Heart right ventricle (tissue), 16 donors: ENCODE results near the gene UPK2. TPM values are rescaled to one million over a fixed set of nuclear protein-coding genes. Genes with fewer than 3 reads are reported as not detected.
"Not testable (repeated sequence)": the region's sequence is repeated elsewhere in the genome, so short reads cannot be mapped to it uniquely, and the experiment has no call there.

ENCODE experiments used
- ATAC-seq, 8 donors: fragments of 200-7000 bp; cut with Tn5 transposase; one replicate each; pipeline ENCODE4 v1.9.1; 2020; ENCODE audit warnings: mild to moderate bottlenecking in 8 of 8, moderate library complexity in 8 of 8, moderate number of reproducible peaks in 1 of 8
- DNase-seq, 2 donors: peaks; one replicate each; pipeline ENCODE4 v3.0.0-alpha.2; 2020
- H3K27ac ChIP-seq, 10 donors: fragments of 200-600 bp; sonication (generic) in 2 of 10; one replicate each; pipeline versions ENCODE4 v1.5.0 to v1.8.0; 2020 to 2022; ENCODE audit warnings: mild to moderate bottlenecking in 3 of 10
- H3K27me3 ChIP-seq, 7 donors: fragments of 200-600 bp; one replicate each; pipeline ENCODE4 v1.8.0; 2021 to 2022; ENCODE audit warnings: mild to moderate bottlenecking in 2 of 7
- H3K36me3 ChIP-seq, 9 donors: fragments of 200-600 bp; sonication (generic) in 1 of 9; one replicate each; pipeline versions ENCODE4 v1.5.0 to v1.8.0; 2020 to 2022; ENCODE audit warnings: mild to moderate bottlenecking in 2 of 9
- H3K4me1 ChIP-seq, 9 donors: fragments of 200-600 bp; sonication (generic) in 1 of 9; one replicate each; pipeline versions ENCODE4 v1.5.0 to v1.8.0; 2020 to 2022; ENCODE audit warnings: mild to moderate bottlenecking in 4 of 9
- H3K4me3 ChIP-seq, 10 donors: fragments of 200-600 bp; sonication (generic) in 2 of 10; one replicate each; pipeline versions ENCODE4 v1.5.0 to v1.8.0; 2020 to 2022; ENCODE audit warnings: mild to moderate bottlenecking in 7 of 10, moderate library complexity in 2 of 10
- H3K9me3 ChIP-seq, 11 donors: fragments of 200-600 bp in 10 of 11; sonication (generic) in 2 of 11; one replicate each; pipeline versions ENCODE4 v1.5.0 to v1.8.0; 2013 to 2022; ENCODE audit warnings: mild to moderate bottlenecking in 2 of 11, control low read depth in 1 of 11, moderate library complexity in 1 of 11
- CTCF ChIP-seq, 9 donors: fragments of 200-600 bp; sonication (generic) in 2 of 9; IDR thresholded peaks; one replicate each; pipeline versions ENCODE4 v1.5.0 to v1.8.0; 2021 to 2022; ENCODE audit warnings: antibody characterized with exemption in 9 of 9, mild to moderate bottlenecking in 5 of 9, moderate library complexity in 1 of 9
- WGBS, 2 donors: extraction: QIAGEN DNeasy Blood & Tissue Kit; methylation state at CpG; one replicate each; pipeline ENCODE4 v1.1.7; 2013; ENCODE audit warnings: inconsistent platforms in 1 of 2; 5-methylcytosine and 5-hydroxymethylcytosine counted together
- intact Hi-C, 10 donors: fragments of 100-400 bp; cut with DNase I; formaldehyde crosslinking; loops; one replicate each; pipeline versions ENCODE4 v1.11.1 to v1.14.2; 2022
- polyA plus RNA-seq, 2 donors: library from polyadenylated mRNA; stranded (reverse); fragments of 200-250 nt; gene quantifications; one replicate each; pipeline ENCODE4 v1.2.3, GENCODE V29; 2013
- total RNA-seq, 10 donors: library from RNA; stranded (reverse); fragmentation: NEBNext Ultra II Directional in 3 of 10; extraction: Animal tissue kit (Norgen Biotek cat#: 25700) in 3 of 10; gene quantifications; one replicate each; pipeline versions ENCODE4 v1.2.1 to v1.2.4, GENCODE V29; 2021 to 2023
- donor health status: Arrhythmogenic right ventricular cardiomyopathy.
- donor health status: ischemic (EF 13 %, LVEDD 7.1; RV severe dilation, severe dysfunction).
- donor health status: healthy with polysubstance abuse.
- donor health status: DM: no; HTN: yes; CAD: no.
- donor health status: DM: no; HTN: no; CAD: no.
- donor health status: ischemic (EF 25% LVEDD 6.9; RV normal size, moderate dysfunction).
- donor health status: ischemic (EF 25% LVEDD 5.7; RV mildly dilated, moderate dysfunction).
- donor health status: healthy.
- donor health status: DM: yes; HTN: yes; CAD: no.
- donor health status: Ischemic cardiomyopathy.
- donor health status: ischemic (EF 35%, LVEDD 5.7; RV mildly dilated, moderate dysfunction).
- donor health status: nonischemic (EF 11% LVEDD 7.7; RV severe dilation, severe dysfunction).
- donor health status: DM: yes; HTN: yes; CAD: no.
- donor health status: PGD.
- donor health status: ischemic (EF 29% LVEDD 5.4; RV normal size, mild dysfunction).
- donor health status: nonischemic (EF 23%, LVEDD 6.1; RV moderate dilation, normal function).

Gene UPK2
- total and polyA plus RNA-seq, 12 donors: 0.04 TPM; not detected in 11

- Histone ChIP-seq H3K4me1 (peaks cover 0 to 17% (median 6%) of the 10 kb centered on the region in 9 donors), H3K9me3 (no peaks in the 10 kb centered on the region), H3K36me3 (no peaks in the 10 kb centered on the region), H3K27me3 (peaks cover 6 to 16% (median 8%) of the 10 kb centered on the region in 7 donors), H3K4me3 (no peak overlapping the region), H3K27ac (no peak overlapping the region)
- intact Hi-C loops: loop anchor here in 1 of 10 donors (10.0 kb wide), 1 partner anchor 151 kb away; no protein-coding TSS in a partner anchor
- DNase-seq: no peak
- TF ChIP-seq CTCF (IDR thresholded peaks at IDR 0.05): no peak
- ATAC-seq: no peak
- WGBS, 2 donors: 81% methylated on average over 15 of the region's 15 CpGs
Measured at GRCh38 chr11:118975771-118976709, 19.9 kb downstream of the UPK2 start.

- Histone ChIP-seq H3K9me3 (no peaks in the 10 kb centered on the region), H3K36me3 (no peaks in the 10 kb centered on the region), H3K4me3 (no peak overlapping the region), H3K27ac (no peak overlapping the region), H3K4me1 (peaks cover 0 to 17% (median 6%) of the 10 kb centered on the region in 9 donors), H3K27me3 (no peaks in the 10 kb centered on the region)
- no peak for DNase-seq
- no peak for TF ChIP-seq CTCF (IDR thresholded peaks at IDR 0.05)
- intact Hi-C loops: loop anchor here in 1 of 10 donors (10.0 kb wide), 1 partner anchor 155 kb away; no protein-coding TSS in a partner anchor
- ATAC-seq: no peak
- 65 to 67% methylated on average over 9 of the region's 9 CpGs for WGBS, 2 donors
Measured at GRCh38 chr11:118979434-118979833, 23.3 kb downstream of the UPK2 start.

DNA sequence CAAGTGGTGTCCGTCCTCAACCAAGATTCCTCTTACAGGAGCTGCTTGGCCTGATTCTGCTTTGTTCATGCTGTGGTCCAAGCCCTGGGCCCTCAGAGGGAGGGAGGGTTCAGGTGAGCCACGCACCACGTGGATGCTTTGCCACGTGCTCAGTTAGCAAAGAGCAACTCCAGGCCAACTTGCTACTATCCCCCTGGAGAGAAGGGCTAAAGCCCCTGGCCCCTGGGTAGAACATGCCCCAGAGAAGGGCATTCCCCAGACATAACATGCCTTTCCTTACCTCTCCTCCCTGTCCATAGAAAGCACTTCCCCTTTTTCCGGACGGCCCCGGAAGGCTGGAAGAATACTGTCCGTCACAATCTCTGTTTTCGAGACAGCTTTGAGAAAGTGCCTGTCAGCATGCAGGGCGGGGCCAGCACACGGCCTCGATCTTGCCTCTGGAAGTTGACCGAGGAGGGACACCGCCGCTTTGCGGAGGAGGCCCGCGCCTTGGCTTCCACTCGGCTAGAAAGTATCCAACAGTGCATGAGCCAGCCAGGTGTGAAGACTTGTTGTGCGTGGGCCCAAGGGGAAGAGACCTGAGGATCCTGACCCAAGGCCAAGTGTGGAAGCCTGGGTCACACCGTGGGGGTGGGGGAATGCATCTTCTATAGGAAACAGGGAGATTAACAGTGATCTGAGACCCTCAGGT lies 24.2 kb downstream of the UPK2 start:
- no peak for TF ChIP-seq CTCF (IDR thresholded peaks at IDR 0.05)
- peak overlapping the region in 7 of 10 donors; percentile 1 to 30 (median 12) for H3K4me3 ChIP-seq
- no peaks in the 10 kb centered on the region for H3K27me3 ChIP-seq
- peak; percentile 54 to 82 (median 72) for ATAC-seq
- H3K4me1 ChIP-seq: peaks cover 0 to 17% (median 6%) of the 10 kb centered on the region in 9 donors
- H3K9me3 ChIP-seq: no peaks in the 10 kb centered on the region
- H3K27ac ChIP-seq: peak overlapping the region in 1 of 10 donors; percentile 4
- WGBS, 2 donors: 19 to 29% methylated on average over 21 of the region's 21 CpGs
- H3K36me3 ChIP-seq: no peaks in the 10 kb centered on the region
- DNase-seq: peak; percentile 34 to 42
- intact Hi-C loops: no loop called here

DNA sequence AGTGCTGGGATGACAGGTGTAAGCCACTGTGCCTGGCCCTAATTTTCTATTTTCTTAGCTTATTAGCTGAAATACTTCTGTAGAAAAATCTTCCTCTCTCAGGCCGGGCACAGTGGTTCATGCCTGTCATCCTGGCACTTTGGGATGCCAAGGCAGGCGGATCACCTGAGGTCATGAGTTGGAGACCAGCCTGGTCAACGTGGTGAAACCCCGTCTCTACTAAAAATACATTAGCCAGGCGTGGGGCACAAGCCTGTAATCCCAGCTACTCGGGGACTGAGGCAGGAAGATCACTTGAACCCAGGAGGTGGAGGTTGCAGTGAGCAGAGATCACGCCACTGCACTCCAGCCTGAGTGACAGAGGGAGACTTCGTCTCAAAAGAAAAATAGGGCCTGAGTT lies 28.2 kb downstream of the UPK2 start:
- H3K4me1 ChIP-seq: peaks cover 0 to 17% (median 6%) of the 10 kb centered on the region in 9 donors
- H3K36me3 ChIP-seq, DNase-seq, intact Hi-C loops, H3K27me3 ChIP-seq, H3K27ac ChIP-seq, H3K9me3 ChIP-seq, H3K4me3 ChIP-seq, ATAC-seq: not testable (repeated sequence)
- 52 to 61% methylated on average over 8 of the region's 8 CpGs for WGBS, 2 donors
